CD14-positive monocyte (primary cell): ENCODE measurements around the gene FRAS1. TPM values are rescaled to one million over a fixed set of nuclear protein-coding genes. Genes with fewer than 3 reads are reported as not detected.

Source experiments
- DNase-seq, 3 donors: peaks; one replicate each; pipeline ENCODE4 v3.0.0-alpha.2; 2011 to 2022
- H2AFZ ChIP-seq: 2 replicates; pipeline ENCODE4 v1.6.0; 2012; ENCODE audit warnings: mild to moderate bottlenecking, low read depth, low read length, inconsistent platforms; ENCODE audit not compliant: insufficient read depth, poor library complexity, severe bottlenecking
- H3K27ac ChIP-seq, 2 donors: 1 replicate in 1 of 2; 2 replicates in 1 of 2; pipeline ENCODE4 v1.5.1; 2012 to 2013; ENCODE audit warnings: low read length in 2 of 2, control low read depth in 1 of 2, inconsistent platforms in 1 of 2, low read depth in 1 of 2, mild to moderate bottlenecking in 1 of 2
- H3K27me3 ChIP-seq, 2 donors: one replicate each; pipeline versions ENCODE4 v1.6.0 to v1.6.1; 2011 to 2013; ENCODE audit warnings: low read length in 2 of 2; ENCODE audit not compliant: control insufficient read depth in 2 of 2, insufficient read depth in 2 of 2
- H3K36me3 ChIP-seq, 2 donors: replicated peaks in 1 of 2; 1 replicate in 1 of 2; 2 replicates in 1 of 2; pipeline versions ENCODE4 v1.5.1 to v1.6.1; 2012 to 2013; ENCODE audit warnings: low read length in 2 of 2, control low read depth in 1 of 2, inconsistent platforms in 1 of 2, mild to moderate bottlenecking in 1 of 2; ENCODE audit not compliant: insufficient read depth in 2 of 2, control insufficient read depth in 1 of 2
- H3K4me1 ChIP-seq, 2 donors: 1 replicate in 1 of 2; 2 replicates in 1 of 2; pipeline versions ENCODE4 v1.5.1 to v1.6.1; 2012 to 2013; ENCODE audit warnings: low read length in 2 of 2, control low read depth in 1 of 2, inconsistent platforms in 1 of 2, mild to moderate bottlenecking in 1 of 2, moderate library complexity in 1 of 2; ENCODE audit not compliant: insufficient read depth in 2 of 2, control insufficient read depth in 1 of 2
- H3K4me2 ChIP-seq: replicated peaks from 2 replicates; pipeline ENCODE3; 2012; ENCODE audit warnings: low read length, moderate library complexity, mild to moderate bottlenecking; ENCODE audit not compliant: poor library complexity, severe bottlenecking; ENCODE audit errors: extremely low read depth
- H3K4me3 ChIP-seq, 3 experiments: fragments of 200-600 bp in 1 of 3; sonication (generic) in 1 of 3; replicated peaks in 1 of 3; 1 replicate in 2 of 3; 2 replicates in 1 of 3; pipeline ENCODE4 v1.5.1; 2011 to 2013; ENCODE audit warnings: low read length in 3 of 3, mild to moderate bottlenecking in 3 of 3, control low read depth in 2 of 3, low read depth in 2 of 3, inconsistent platforms in 1 of 3, moderate library complexity in 1 of 3
- H3K79me2 ChIP-seq: 2 replicates; pipeline ENCODE4 v1.6.0; 2012; ENCODE audit warnings: mild to moderate bottlenecking, control low read depth, inconsistent platforms, low read length, moderate library complexity; ENCODE audit not compliant: insufficient read depth
- H3K9ac ChIP-seq: 2 replicates; pipeline ENCODE4 v1.6.0; 2017; ENCODE audit warnings: low read length, mild to moderate bottlenecking; ENCODE audit not compliant: insufficient read depth, poor library complexity, severe bottlenecking
- H3K9me3 ChIP-seq, 2 donors: replicated peaks in 1 of 2; 1 replicate in 1 of 2; 2 replicates in 1 of 2; pipeline versions ENCODE4 v1.5.1 to v1.6.1; 2012 to 2013; ENCODE audit warnings: low read length in 2 of 2, control low read depth in 1 of 2; ENCODE audit not compliant: control insufficient read depth in 1 of 2, insufficient read depth in 1 of 2
- H4K20me1 ChIP-seq: 2 replicates; pipeline ENCODE4 v1.6.0; 2012; ENCODE audit warnings: mild to moderate bottlenecking, low read length, control low read depth, moderate library complexity; ENCODE audit not compliant: insufficient read depth
- H3K27ac Mint-ChIP-seq, 7 donors: one replicate each; pipeline ENCODE4 v1.8.0; 2020; ENCODE audit warnings: mild to moderate bottlenecking in 7 of 7, mixed read lengths in 7 of 7, moderate library complexity in 6 of 7, inconsistent platforms in 2 of 7
- H3K27me3 Mint-ChIP-seq, 3 donors: one replicate each; pipeline ENCODE4 v1.8.0; 2021 to 2022; ENCODE audit warnings: low read depth in 3 of 3, mild to moderate bottlenecking in 3 of 3, mixed read lengths in 3 of 3, moderate library complexity in 3 of 3, inconsistent platforms in 1 of 3
- H3K36me3 Mint-ChIP-seq, 2 donors: one replicate each; pipeline ENCODE4 v1.8.0; 2020; ENCODE audit warnings: mixed read lengths in 2 of 2, inconsistent platforms in 1 of 2, mild to moderate bottlenecking in 1 of 2
- H3K4me1 Mint-ChIP-seq: one replicate; pipeline ENCODE4 v1.8.0; 2020; ENCODE audit warnings: mild to moderate bottlenecking, mixed read lengths
- H3K4me3 Mint-ChIP-seq, 2 donors: one replicate each; pipeline ENCODE4 v1.8.0; 2020; ENCODE audit warnings: mild to moderate bottlenecking in 2 of 2, mixed read lengths in 2 of 2, moderate library complexity in 1 of 2
- H3K9me3 Mint-ChIP-seq, 7 donors: one replicate each; pipeline ENCODE4 v1.8.0; 2020 to 2022; ENCODE audit warnings: mixed read lengths in 7 of 7, mild to moderate bottlenecking in 6 of 7, moderate library complexity in 6 of 7, inconsistent platforms in 2 of 7
- WGBS: methylation state at CpG from one replicate; pipeline ENCODE4 v1.1.5; 2013; ENCODE audit warnings: missing lambda C conversion rate; ENCODE audit not compliant: insufficient coverage; 5-methylcytosine and 5-hydroxymethylcytosine counted together
- intact Hi-C, 2 donors: fragments of 100-400 bp; cut with micrococcal nuclease; formaldehyde crosslinking; loops; one replicate each; pipeline versions ENCODE4 v1.15.0 to v1.15.1; 2023
- polyA plus RNA-seq, 3 donors: library from polyadenylated mRNA; depleted of rRNA in 1 of 3; unstranded in 2 of 3; stranded (reverse) in 1 of 3; fragments of 300-500 nt in 2 of 3; fragments of >200 nt in 1 of 3; fragmentation: Illumina TruSeq in 2 of 3; gene quantifications; 1 replicate in 2 of 3; 2 replicates in 1 of 3; pipeline ENCODE4 v1.2.3, GENCODE V29; 2012 to 2021
- TF ChIP-seq, protein P1 (sequence below): fragments of 200-600 bp; IDR thresholded peaks from one replicate; pipeline ENCODE4 v1.8.0; 2022; ENCODE audit warnings: antibody characterized with exemption, mild to moderate bottlenecking

Gene FRAS1
- polyA plus RNA-seq, 3 donors = not detected

DNA sequence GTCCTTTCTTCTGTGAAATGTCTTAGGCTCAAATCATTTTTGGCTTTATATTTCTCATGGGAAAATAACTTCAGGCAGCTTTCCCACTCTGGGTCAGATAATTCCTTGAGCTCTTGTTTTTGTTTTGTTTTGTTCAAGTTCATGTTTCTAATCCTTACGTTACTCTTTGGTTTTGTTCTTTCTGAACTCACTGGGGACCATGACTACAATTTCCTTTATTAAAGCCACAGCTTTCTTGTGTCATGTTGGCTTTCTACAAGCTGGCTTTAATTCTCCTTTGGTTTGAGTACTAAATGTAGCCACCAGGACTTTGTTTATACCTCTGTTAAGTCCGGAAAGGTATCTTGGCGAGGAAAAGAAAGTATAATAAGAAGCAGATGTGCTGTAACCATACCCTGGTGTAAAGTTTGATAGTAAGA lies 463.7 kb downstream of the FRAS1 start:
- Histone ChIP-seq H3K27ac (no peak overlapping the region), H3K36me3 (no peaks in the 10 kb centered on the region), H3K79me2 (no peaks in the 10 kb centered on the region), H2AFZ (no peak overlapping the region), H3K4me1 (no peaks in the 10 kb centered on the region), H4K20me1 (no peaks in the 10 kb centered on the region), H3K27me3 (no peaks in the 10 kb centered on the region), H3K4me3 (no peak overlapping the region), H3K4me2 (no peak overlapping the region), H3K9ac (no peak overlapping the region), H3K9me3 (no peaks in the 10 kb centered on the region)
- Mint-ChIP-seq H3K4me3 (no peak overlapping the region), H3K4me1 (no peaks in the 10 kb centered on the region), H3K9me3 (peaks cover 0 to 2% (median 0%) of the 10 kb centered on the region in 7 donors), H3K27ac (no peak overlapping the region), H3K36me3 (no peaks in the 10 kb centered on the region), H3K27me3 (peaks cover 0 to 3% (median 0%) of the 10 kb centered on the region in 3 donors)
- 74% methylated on average over 2 of the region's 3 CpGs for WGBS
- intact Hi-C loops = no loop called here
- no peak for DNase-seq
- TF ChIP-seq, protein P1, sequence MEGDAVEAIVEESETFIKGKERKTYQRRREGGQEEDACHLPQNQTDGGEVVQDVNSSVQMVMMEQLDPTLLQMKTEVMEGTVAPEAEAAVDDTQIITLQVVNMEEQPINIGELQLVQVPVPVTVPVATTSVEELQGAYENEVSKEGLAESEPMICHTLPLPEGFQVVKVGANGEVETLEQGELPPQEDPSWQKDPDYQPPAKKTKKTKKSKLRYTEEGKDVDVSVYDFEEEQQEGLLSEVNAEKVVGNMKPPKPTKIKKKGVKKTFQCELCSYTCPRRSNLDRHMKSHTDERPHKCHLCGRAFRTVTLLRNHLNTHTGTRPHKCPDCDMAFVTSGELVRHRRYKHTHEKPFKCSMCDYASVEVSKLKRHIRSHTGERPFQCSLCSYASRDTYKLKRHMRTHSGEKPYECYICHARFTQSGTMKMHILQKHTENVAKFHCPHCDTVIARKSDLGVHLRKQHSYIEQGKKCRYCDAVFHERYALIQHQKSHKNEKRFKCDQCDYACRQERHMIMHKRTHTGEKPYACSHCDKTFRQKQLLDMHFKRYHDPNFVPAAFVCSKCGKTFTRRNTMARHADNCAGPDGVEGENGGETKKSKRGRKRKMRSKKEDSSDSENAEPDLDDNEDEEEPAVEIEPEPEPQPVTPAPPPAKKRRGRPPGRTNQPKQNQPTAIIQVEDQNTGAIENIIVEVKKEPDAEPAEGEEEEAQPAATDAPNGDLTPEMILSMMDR = no peak

DNA sequence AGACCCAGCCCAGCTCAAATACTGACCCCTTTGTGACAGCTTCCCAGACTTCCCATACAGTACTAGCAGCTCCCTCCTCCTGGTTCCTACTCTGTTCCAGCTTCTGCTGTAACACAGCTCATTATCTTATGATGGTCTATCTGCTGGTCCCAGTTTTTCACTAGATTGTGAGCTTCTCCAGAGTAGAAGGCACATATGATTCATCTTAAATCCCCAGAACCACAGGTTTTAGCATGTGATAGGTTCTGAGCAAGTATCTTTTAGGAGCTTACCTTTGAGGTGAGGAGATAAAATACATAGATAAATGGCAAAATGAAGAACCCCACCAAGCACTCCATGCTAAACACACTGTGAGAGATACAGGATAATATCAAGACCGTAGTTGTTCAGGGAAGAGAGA lies 466.9 kb downstream of the FRAS1 start:
- Histone ChIP-seq H3K27me3 (no peaks in the 10 kb centered on the region), H3K4me2 (no peak overlapping the region), H3K9ac (no peak overlapping the region), H3K79me2 (no peaks in the 10 kb centered on the region), H2AFZ (no peak overlapping the region), H3K36me3 (no peaks in the 10 kb centered on the region), H3K27ac (no peak overlapping the region), H3K4me3 (no peak overlapping the region), H3K4me1 (no peaks in the 10 kb centered on the region), H3K9me3 (no peaks in the 10 kb centered on the region), H4K20me1 (no peaks in the 10 kb centered on the region)
- H3K9me3 Mint-ChIP-seq = peaks cover 0 to 2% (median 0%) of the 10 kb centered on the region in 7 donors
- TF ChIP-seq, protein P1 = no peak
- peaks cover 0 to 3% (median 0%) of the 10 kb centered on the region in 3 donors for H3K27me3 Mint-ChIP-seq
- DNase-seq = no peak
- no peak overlapping the region for H3K4me3 Mint-ChIP-seq
- no peaks in the 10 kb centered on the region for H3K36me3 Mint-ChIP-seq
- H3K4me1 Mint-ChIP-seq = no peaks in the 10 kb centered on the region
- intact Hi-C loops = no loop called here
- no peak overlapping the region for H3K27ac Mint-ChIP-seq
- WGBS = 100% methylated on average over 1 of the region's 1 CpG
